Large intestine (tissue), 3 donors: ENCODE results near the gene CCDC102A. TPM values are rescaled to one million over a fixed set of nuclear protein-coding genes. Genes with fewer than 3 reads are reported as not detected.

Source experiments
- DNase-seq, 2 donors: peaks; one replicate each; pipeline versions ENCODE4 v3.0.0 to v3.0.0-alpha.2; 2013
- H3K27ac ChIP-seq: one replicate; pipeline ENCODE4 v1.5.1; 2013; ENCODE audit warnings: low read length
- H3K27me3 ChIP-seq: 2 replicates; pipeline ENCODE4 v1.6.1; 2013; ENCODE audit warnings: low read length; ENCODE audit not compliant: control insufficient read depth, insufficient read depth
- H3K36me3 ChIP-seq: 2 replicates; pipeline ENCODE4 v1.6.1; 2013; ENCODE audit warnings: low read length; ENCODE audit not compliant: control insufficient read depth, insufficient read depth
- H3K4me1 ChIP-seq: one replicate; pipeline ENCODE4 v1.6.1; 2013; ENCODE audit warnings: low read length; ENCODE audit not compliant: control insufficient read depth, insufficient read depth
- H3K4me3 ChIP-seq: one replicate; pipeline ENCODE4 v1.5.1; 2013; ENCODE audit warnings: low read length
- H3K9me3 ChIP-seq: one replicate; pipeline ENCODE4 v1.6.1; 2013; ENCODE audit warnings: mild to moderate bottlenecking, low read depth, low read length, moderate library complexity; ENCODE audit not compliant: control insufficient read depth
- WGBS: methylation state at CpG from one replicate; pipeline ENCODE4 v1.1.5; 2013; ENCODE audit warnings: low lambda C conversion rate; ENCODE audit not compliant: insufficient coverage; 5-methylcytosine and 5-hydroxymethylcytosine counted together
- polyA plus RNA-seq: library from polyadenylated mRNA; unstranded; fragments of 120-200 nt; gene quantifications from one replicate; pipeline ENCODE4 v1.2.1, GENCODE V29; 2013

The CCDC102A gene
- polyA plus RNA-seq, 1 donor, result 5.6 TPM

GRCh38 chr16:57518520-57518919, 17.9 kb downstream of the CCDC102A start:
- H3K4me3 ChIP-seq, result no peak overlapping the region
- H3K27ac ChIP-seq, result no peak overlapping the region
- no CpG with 5 or more reads among the region's 13 CpGs for WGBS
- peaks cover 4% of the 10 kb centered on the region for H3K9me3 ChIP-seq
- H3K36me3 ChIP-seq, result peaks cover 10% of the 10 kb centered on the region
- no peaks in the 10 kb centered on the region for H3K27me3 ChIP-seq
- no peak for DNase-seq
- peaks cover 26% of the 10 kb centered on the region for H3K4me1 ChIP-seq

GRCh38 chr16:57517397-57518367, 18.7 kb downstream of the CCDC102A start:
- no peak for DNase-seq
- peaks cover 4% of the 10 kb centered on the region for H3K9me3 ChIP-seq
- no peak overlapping the region for H3K4me3 ChIP-seq
- no peaks in the 10 kb centered on the region for H3K27me3 ChIP-seq
- peaks cover 10% of the 10 kb centered on the region for H3K36me3 ChIP-seq
- no peak overlapping the region for H3K27ac ChIP-seq
- H3K4me1 ChIP-seq, result peaks cover 33% of the 10 kb centered on the region
- WGBS, result no CpG with 5 or more reads among the region's 31 CpGs

GRCh38 chr16:57516773-57517172, 19.6 kb downstream of the CCDC102A start:
- Histone ChIP-seq H3K4me1 (peaks cover 34% of the 10 kb centered on the region), H3K4me3 (no peak overlapping the region), H3K27me3 (no peaks in the 10 kb centered on the region), H3K36me3 (peaks cover 10% of the 10 kb centered on the region), H3K27ac (no peak overlapping the region), H3K9me3 (peaks cover 6% of the 10 kb centered on the region)
- DNase-seq, result no peak
- 100% methylated on average over 2 of the region's 3 CpGs for WGBS

DNA sequence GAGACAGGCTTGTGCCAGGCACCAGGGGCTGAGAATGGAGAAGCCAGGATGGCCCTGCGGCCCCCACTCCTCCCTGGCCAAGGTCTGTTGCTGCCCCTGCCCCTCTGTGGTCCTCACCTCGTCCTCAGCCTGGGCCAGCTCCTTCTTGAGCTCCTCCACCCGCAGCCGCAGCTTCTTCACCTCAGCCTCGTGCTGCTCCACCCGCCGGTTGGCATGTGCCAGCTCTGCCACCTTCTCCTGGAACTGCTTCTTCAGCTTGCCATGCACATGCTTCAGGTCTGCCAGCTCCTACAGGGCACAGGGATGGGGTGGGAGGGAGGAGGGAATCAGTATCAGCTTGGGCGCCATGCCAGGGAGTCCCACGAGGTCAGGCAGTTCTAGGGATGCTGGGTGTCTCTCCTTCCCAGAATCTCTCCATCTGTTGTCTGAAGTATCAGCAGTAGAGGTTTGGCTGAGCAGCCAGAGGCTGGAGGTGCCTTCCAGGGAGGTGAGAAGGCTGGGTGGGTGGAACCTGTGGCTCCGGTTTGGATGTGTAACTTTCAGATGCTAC, 20.1 kb downstream of the CCDC102A start:
- no peak for DNase-seq
- peaks cover 10% of the 10 kb centered on the region for H3K36me3 ChIP-seq

GRCh38 chr16:57514791-57515600, 21.4 kb downstream of the CCDC102A start:
- Histone ChIP-seq H3K9me3 (peaks cover 6% of the 10 kb centered on the region), H3K36me3 (peaks cover 10% of the 10 kb centered on the region), H3K27me3 (no peaks in the 10 kb centered on the region), H3K4me1 (peaks cover 44% of the 10 kb centered on the region), H3K4me3 (no peak overlapping the region), H3K27ac (peak overlapping the region; percentile 16)
- DNase-seq, result peak; percentile 49 to 75
- no CpG with 5 or more reads among the region's 23 CpGs for WGBS

More for the DNA sequence above, 20.1 kb downstream of the CCDC102A start:
- WGBS, result no CpG with 5 or more reads among the region's 10 CpGs
- Histone ChIP-seq H3K4me3 (no peak overlapping the region), H3K27me3 (no peaks in the 10 kb centered on the region), H3K4me1 (peaks cover 34% of the 10 kb centered on the region), H3K9me3 (peaks cover 6% of the 10 kb centered on the region), H3K27ac (no peak overlapping the region)

DNA sequence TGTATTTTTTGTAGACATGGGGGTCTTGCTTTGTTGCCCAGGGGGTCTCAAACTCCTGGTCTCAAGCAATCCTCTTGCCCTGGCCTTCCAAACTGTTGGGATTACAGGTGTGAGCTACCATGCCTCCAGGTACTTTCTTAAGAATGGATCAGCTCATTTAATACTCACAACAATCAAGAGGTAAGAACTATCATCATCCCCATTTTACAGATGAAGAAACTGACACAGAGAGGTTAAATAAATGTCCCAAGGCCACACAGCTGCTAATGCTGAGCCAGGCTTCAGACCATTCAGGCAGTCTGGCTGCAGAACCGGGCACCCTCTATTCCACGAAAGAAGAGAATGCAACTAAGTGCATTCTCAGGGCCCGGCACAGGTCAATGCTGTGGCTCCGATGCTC, 22.0 kb downstream of the CCDC102A start:
- DNase-seq, result no peak
- H3K36me3 ChIP-seq, result peaks cover 10% of the 10 kb centered on the region
- H3K27ac ChIP-seq, result peak overlapping the region; percentile 54
- H3K27me3 ChIP-seq, result no peaks in the 10 kb centered on the region
- H3K4me1 ChIP-seq, result peaks cover 47% of the 10 kb centered on the region
- H3K4me3 ChIP-seq, result no peak overlapping the region
- no CpG with 5 or more reads among the region's 4 CpGs for WGBS
- H3K9me3 ChIP-seq, result peaks cover 6% of the 10 kb centered on the region

DNA sequence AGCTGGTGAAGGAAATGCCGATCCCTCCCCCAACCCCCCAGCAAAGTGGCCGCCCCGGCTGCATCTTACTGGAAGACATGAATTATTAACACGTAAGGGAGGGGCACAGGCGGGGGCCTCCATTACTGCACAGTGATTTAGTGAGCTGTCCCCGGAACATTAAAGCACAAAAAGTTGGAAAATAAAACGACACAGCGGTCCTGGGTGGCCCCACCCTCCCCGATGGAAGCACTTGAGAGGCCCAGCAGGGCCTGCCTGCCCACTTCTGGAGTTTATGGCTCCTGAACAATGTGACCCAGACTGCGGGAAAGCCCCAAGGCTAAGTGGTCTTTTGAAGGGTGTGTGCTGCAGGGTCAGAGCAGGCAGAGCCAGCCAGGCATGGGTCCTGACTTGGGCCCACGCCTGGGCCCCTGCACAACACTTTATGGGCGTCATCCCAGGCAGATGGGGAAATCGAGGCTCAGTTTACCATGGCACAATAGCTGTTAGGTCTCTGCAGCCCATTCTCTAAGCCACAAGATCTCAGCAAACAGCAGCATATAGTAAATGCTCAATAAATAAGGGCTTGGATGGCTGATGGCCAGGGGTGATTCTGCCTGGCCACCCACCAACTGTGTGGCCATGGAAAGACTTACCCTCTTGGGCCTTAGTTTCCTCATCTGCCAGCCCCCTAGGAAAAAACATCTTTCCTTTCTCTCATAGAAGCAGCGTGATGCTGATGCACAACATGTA, 22.8 kb downstream of the CCDC102A start:
- peaks cover 10% of the 10 kb centered on the region for H3K36me3 ChIP-seq
- H3K27me3 ChIP-seq, result no peaks in the 10 kb centered on the region
- peak; percentile 74 to 89 for DNase-seq
- peaks cover 6% of the 10 kb centered on the region for H3K9me3 ChIP-seq
- H3K27ac ChIP-seq, result peak overlapping the region; percentile 54
- H3K4me3 ChIP-seq, result no peak overlapping the region
- H3K4me1 ChIP-seq, result peaks cover 51% of the 10 kb centered on the region
- no CpG with 5 or more reads among the region's 14 CpGs for WGBS

DNA sequence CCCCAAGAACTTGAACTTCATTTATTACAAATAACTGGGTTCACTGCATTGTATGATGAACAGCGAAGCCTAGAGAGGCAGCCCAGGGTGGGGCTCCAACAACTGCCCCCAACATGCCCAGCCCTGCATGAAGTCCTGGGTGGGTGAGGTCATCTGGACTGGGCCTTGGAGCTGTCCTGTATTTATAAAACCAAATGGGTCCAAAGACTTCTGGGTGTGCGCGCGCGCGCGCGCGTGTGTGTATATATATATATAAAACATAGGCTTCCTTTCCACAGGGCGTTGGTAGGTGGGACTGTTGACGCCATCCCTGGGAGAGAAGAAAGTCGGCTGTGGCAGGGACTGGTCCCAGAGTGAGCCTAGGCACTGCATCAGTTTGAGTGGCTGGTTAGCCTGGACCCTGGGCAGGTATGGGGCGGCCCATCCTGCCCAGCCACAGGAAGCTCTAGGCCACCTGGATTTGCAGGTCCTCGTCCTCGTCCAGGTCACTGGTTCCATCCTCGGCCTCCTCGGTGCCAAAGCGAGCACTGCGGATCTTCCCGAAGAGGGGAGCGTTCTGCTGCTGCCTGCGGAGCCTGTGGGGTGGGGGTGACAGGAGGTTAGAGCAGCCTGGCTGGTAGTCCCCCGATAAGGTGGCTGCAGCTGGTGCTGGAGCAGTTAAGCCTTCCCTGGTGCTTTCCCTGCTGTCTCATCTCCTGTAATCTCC, 23.9 kb downstream of the CCDC102A start:
- WGBS, result no CpG with 5 or more reads among the region's 23 CpGs
- Histone ChIP-seq H3K27ac (no peak overlapping the region), H3K4me1 (peaks cover 61% of the 10 kb centered on the region), H3K36me3 (peaks cover 7% of the 10 kb centered on the region), H3K9me3 (peaks cover 2% of the 10 kb centered on the region), H3K27me3 (no peaks in the 10 kb centered on the region), H3K4me3 (no peak overlapping the region)
- no peak for DNase-seq

DNA sequence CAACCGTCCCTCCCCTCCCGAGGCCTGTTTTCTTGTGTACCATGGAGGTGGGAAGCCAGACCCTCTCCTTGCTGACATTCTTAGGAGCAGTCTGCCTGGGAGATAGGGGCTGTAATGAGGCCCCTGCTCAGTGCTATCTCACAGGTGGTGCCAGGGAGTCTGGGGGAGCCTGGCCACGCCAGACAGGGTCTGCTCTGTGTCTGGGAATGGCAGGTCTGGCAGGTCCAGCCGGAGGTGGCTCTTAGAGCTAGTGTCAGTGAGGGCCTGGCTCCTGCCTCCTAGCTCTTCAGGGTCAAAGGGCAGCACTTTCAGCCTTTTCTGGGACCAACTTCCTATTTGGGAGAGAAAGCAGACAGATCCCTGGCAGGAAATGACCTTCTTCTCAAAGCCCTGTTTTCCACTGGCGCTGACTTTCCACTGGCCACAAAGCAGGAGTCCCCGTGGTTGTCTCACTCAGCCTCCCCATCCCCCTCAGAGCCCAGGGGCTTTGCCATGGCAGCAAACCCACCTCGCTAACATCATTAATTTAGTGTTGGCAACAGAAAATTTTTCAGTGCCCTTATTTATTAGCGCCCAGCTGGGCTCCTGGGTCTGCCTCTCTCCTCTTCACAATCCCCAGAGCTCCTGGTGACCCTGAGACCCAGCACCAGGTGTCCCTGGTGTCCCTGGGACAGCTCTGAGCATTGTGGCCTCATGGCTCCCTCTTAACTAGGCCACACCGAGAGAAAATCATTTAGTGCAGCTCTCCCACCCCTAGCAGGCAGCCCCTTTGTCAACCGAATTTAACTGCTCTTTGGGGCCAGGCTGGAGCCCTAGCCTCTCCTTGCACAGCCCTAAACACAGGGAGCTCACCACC, 26.1 kb downstream of the CCDC102A start:
- WGBS, result no CpG with 5 or more reads among the region's 10 CpGs
- peak overlapping the region; percentile 2 for H3K27ac ChIP-seq
- H3K27me3 ChIP-seq, result no peaks in the 10 kb centered on the region
- H3K4me3 ChIP-seq, result no peak overlapping the region
- peaks cover 73% of the 10 kb centered on the region for H3K4me1 ChIP-seq
- peaks cover 2% of the 10 kb centered on the region for H3K9me3 ChIP-seq
- no peaks in the 10 kb centered on the region for H3K36me3 ChIP-seq
- DNase-seq, result no peak
